GM12872 (cell line): ENCODE measurements around the gene USP49.

Source experiments
- TF ChIP-seq, protein P1 (sequence below): IDR thresholded peaks from 3 replicates; pipeline ENCODE4 v1.5.1; 2011; ENCODE audit warnings: low read depth, mild to moderate bottlenecking, low read length, moderate library complexity; ENCODE audit not compliant: insufficient read depth

USP49 gene

DNA sequence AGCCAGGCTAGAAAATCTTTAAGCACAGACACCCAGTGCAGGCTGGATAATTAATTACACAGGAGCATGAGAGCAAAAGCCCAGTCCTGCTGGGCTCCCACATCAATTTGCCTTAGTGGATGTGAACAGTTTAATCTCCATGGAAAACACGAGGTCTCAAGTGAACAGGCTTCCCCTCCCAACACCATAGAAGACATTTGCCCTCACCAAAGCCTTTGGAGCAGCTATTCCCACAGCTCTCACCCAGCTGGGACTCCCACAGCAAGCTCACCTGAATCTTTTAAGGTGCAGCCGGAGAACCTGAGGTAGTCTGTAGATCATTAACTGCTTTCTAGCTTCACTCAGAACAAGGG is 95.6 kb downstream of the USP49 start:
- TF ChIP-seq, protein P1, sequence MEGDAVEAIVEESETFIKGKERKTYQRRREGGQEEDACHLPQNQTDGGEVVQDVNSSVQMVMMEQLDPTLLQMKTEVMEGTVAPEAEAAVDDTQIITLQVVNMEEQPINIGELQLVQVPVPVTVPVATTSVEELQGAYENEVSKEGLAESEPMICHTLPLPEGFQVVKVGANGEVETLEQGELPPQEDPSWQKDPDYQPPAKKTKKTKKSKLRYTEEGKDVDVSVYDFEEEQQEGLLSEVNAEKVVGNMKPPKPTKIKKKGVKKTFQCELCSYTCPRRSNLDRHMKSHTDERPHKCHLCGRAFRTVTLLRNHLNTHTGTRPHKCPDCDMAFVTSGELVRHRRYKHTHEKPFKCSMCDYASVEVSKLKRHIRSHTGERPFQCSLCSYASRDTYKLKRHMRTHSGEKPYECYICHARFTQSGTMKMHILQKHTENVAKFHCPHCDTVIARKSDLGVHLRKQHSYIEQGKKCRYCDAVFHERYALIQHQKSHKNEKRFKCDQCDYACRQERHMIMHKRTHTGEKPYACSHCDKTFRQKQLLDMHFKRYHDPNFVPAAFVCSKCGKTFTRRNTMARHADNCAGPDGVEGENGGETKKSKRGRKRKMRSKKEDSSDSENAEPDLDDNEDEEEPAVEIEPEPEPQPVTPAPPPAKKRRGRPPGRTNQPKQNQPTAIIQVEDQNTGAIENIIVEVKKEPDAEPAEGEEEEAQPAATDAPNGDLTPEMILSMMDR: no peak

DNA sequence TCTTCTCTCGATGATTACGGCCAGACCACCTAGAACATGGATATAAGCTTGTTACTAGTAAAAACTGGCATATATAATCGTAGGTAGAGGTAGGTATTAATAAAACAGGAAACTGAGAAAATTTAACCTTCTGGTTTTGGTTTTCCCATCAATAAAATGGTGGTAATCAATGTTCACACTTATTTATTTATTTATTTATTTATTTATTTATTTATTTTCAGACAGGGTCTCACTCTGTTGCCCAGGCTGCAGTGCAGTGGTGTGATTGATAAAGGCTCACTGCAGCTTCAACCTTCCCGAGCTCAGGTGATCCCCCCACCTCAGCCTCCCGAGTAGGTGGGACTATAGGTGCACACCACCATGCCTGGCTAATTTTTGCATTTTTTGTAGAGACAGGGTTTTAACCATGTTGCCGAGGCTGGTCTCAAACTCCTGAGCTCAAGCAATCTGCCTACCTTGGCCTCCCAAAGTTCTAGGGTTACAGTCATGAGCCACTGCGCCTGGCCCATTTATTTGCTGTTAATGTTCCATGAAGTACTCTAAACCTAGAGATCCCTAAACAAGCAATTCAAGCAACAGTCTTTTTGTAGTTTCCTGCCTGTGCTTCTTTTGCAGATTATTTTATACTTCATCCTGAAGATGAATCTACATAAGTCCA is 96.1 kb downstream of the USP49 start:
- TF ChIP-seq, protein P1: no peak

DNA sequence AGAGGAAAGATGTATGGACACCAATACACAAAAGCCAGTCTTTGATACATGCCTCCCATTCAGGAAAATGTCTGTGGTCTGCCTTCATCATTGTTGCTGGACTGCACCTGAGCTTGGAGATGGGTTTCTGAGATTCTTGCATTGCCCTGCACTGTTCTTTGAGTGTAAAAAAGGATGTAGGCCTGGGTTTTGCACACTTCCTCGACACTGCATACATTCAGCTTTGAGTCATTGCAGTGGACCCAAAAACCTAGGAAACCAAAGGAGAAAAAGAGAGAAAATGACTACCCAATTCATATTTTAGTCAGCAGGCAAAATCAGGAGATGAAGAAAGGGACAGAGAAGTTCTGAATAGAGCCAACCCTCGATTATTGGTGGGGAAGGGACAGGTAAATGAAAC is 98.7 kb downstream of the USP49 start:
- TF ChIP-seq, protein P1: no peak

DNA sequence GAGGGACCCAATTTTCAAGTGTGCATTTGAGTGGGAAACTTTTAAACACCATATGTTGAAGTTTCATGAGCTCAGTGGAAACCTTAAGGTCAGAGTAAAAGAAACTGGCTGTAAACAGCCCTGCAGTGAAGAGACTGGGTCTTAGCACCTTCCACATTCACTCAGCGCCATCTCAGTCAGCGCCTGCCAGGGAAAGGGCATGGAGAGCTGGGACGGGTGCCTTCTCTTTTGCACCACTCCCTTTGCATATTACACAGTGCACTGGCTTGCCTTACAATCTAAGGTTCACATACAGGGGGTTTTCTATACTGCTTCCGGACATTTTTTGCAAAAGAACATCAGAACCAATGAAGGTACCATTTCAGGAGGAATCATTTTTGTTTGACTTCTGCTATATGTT is 103.2 kb downstream of the USP49 start:
- TF ChIP-seq, protein P1: no peak

DNA sequence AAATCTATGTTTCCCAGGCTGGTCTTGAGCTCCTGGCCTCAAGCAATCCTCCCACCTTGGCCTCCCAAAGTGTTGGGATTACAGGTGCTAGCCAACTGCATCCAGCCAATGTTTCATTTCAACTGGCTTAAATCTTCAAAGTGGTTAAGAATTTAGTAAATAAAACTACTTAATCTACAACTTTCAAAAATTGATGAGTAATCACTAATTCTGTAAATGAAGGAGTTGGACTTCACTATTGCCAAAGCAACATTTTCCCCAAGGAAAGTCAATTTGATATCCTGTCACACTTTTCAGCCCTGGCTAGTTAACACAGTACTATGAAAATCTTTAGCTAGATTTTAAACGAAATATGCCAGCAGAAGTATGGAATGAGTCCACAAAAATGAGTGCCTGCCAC is 103.9 kb downstream of the USP49 start:
- TF ChIP-seq, protein P1: no peak

DNA sequence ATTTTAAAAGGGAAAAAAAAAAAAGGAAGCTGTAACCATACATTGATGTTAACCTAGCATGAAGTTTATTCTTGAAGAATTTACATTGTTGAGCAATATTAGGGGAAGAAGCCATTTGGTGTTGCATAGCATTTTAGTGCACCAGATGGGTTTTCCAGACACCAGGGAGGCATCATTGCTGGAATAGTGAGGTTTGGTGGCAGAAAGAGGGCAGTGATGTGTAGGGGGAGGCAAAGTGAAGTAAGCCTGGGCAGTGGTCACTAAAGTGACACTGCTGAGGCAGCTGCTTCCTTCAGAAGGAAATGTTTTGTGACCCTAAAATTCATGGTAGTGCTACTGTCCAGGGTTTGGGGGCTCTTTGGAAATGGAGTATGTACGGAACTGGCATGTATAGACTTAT is 105.1 kb downstream of the USP49 start:
- TF ChIP-seq, protein P1: no peak

DNA sequence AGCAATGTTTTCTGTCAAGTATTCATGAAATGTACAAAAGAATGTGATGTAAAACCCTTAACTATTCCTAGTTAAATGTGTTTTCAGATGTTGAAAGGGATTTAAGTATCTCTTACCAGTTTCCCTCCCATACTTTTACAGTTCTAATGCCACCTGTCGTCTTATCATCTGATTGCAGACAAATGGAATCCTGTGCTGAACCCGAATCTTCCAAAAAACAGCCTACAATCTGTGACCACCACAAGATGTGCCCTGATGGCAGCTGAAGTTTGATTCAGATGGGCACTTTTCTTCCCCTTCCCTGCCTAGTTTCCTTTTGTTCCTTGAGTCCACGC is 105.8 kb downstream of the USP49 start:
- TF ChIP-seq, protein P1: no peak
